ENCODE results near the gene SMIM5. TPM values are rescaled to one million over a fixed set of nuclear protein-coding genes. Genes with fewer than 3 reads are reported as not detected.
A peak's percentile ranks its signal among the peaks of the same experiment; 100 is the strongest.
"Not testable (repeated sequence)": the region's sequence is repeated elsewhere in the genome, so short reads cannot be mapped to it uniquely, and the experiment has no call there.

Gene SMIM5
- total RNA-seq, 1 donor from 2014 or later: not detected

DNA sequence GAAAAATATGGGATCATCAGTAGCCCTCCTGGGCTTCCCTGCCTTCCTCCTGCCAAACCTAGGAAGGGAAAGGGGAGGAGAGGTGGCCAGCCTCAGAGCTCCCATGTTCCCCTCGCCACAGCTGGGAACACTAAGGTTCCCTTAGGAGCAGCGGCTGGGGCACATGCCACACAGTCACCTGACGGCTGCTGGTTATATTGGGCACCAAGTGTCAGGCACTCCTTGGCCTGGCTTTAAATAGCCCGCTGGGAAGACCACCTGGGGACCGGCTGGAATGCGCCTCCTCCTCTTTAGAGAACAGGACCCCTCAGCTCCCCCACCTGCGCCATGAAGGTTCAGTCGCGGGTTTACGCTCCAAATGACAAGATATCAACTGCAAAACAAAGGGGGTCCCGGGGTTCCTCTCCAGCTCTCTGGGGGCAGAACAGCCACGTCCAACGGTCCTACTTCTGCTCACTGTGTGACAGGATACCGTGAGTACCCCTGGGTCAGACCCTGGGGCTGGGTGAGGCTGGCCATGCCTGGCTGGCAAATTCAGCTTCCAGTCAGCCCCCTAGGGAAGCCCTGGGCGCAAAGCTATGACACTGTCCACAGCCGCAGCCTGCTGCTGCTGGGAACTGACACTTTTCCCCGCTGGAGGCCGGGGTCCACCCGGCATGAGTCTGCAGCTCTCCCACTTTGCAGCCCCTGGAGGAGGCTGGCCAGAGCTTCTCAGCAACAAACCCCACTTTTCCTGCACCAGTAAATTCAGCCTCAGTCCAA lies 3.3 kb downstream of the SMIM5 start:
- no peak overlapping the region for H3K27ac Mint-ChIP-seq (ENCODE audit: unreplicated experiment)
- no peaks in the 10 kb centered on the region for H3K9me3 Mint-ChIP-seq (ENCODE audit: low read depth)
- H3K27me3 Mint-ChIP-seq (ENCODE audit: low read depth): no peaks in the 10 kb centered on the region
- TF ChIP-seq, protein P1, sequence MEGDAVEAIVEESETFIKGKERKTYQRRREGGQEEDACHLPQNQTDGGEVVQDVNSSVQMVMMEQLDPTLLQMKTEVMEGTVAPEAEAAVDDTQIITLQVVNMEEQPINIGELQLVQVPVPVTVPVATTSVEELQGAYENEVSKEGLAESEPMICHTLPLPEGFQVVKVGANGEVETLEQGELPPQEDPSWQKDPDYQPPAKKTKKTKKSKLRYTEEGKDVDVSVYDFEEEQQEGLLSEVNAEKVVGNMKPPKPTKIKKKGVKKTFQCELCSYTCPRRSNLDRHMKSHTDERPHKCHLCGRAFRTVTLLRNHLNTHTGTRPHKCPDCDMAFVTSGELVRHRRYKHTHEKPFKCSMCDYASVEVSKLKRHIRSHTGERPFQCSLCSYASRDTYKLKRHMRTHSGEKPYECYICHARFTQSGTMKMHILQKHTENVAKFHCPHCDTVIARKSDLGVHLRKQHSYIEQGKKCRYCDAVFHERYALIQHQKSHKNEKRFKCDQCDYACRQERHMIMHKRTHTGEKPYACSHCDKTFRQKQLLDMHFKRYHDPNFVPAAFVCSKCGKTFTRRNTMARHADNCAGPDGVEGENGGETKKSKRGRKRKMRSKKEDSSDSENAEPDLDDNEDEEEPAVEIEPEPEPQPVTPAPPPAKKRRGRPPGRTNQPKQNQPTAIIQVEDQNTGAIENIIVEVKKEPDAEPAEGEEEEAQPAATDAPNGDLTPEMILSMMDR (IDR thresholded peaks at IDR 0.05): no peak
- H3K4me3 Mint-ChIP-seq (ENCODE audit: unreplicated experiment): no peak overlapping the region
- peaks cover 18% of the 10 kb centered on the region for H3K4me1 Mint-ChIP-seq (ENCODE audit: low read depth)
- H3K36me3 Mint-ChIP-seq (ENCODE audit: low read depth): no peaks in the 10 kb centered on the region
- peak; percentile 59 for DNase-seq (ENCODE audit: low spot score)

- TF ChIP-seq, protein P1 (IDR thresholded peaks at IDR 0.05): no peak
- Mint-ChIP-seq H3K4me3 (ENCODE audit: unreplicated experiment) (no peak overlapping the region), H3K27ac (ENCODE audit: unreplicated experiment) (no peak overlapping the region), H3K9me3 (ENCODE audit: low read depth) (no peaks in the 10 kb centered on the region), H3K27me3 (ENCODE audit: low read depth) (no peaks in the 10 kb centered on the region), H3K36me3 (ENCODE audit: low read depth) (peaks cover 2% of the 10 kb centered on the region), H3K4me1 (ENCODE audit: low read depth) (peaks cover 18% of the 10 kb centered on the region)
- DNase-seq (ENCODE audit: low spot score): no peak
These were observed 3.9 kb downstream of the SMIM5 start for GRCh38 chr17:75637143-75637538.

- Mint-ChIP-seq H3K27me3 (ENCODE audit: low read depth) (no peaks in the 10 kb centered on the region), H3K4me3 (ENCODE audit: unreplicated experiment) (no peak overlapping the region), H3K27ac (ENCODE audit: unreplicated experiment) (no peak overlapping the region), H3K9me3 (ENCODE audit: low read depth) (no peaks in the 10 kb centered on the region), H3K4me1 (ENCODE audit: low read depth) (peaks cover 18% of the 10 kb centered on the region), H3K36me3 (ENCODE audit: low read depth) (peaks cover 2% of the 10 kb centered on the region)
- peak; percentile 80 for DNase-seq (ENCODE audit: low spot score)
- TF ChIP-seq, protein P1 (IDR thresholded peaks at IDR 0.05): no peak
These were observed 4.3 kb downstream of the SMIM5 start for GRCh38 chr17:75637551-75637950.

DNA sequence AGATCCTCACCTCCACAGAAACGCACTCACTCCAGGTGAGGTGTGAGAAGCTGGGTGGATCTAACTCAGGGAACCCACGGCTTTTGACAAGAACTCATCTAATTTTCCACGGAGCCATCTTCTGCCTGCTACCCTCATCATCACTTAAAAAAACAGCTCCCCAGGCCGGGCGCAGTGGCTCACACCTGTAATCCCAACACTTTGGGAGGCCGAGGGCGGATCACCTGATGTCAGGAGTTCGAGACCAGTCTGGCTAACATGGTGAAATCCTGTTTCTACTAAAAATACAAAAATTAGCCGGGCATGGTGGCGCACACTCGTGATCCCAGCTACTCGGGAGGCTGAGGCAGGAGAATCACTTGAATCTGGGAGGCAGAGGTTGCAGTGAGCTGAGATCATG lies 4.8 kb downstream of the SMIM5 start:
- H3K9me3 Mint-ChIP-seq (ENCODE audit: low read depth); H3K4me3 Mint-ChIP-seq (ENCODE audit: unreplicated experiment); H3K27ac Mint-ChIP-seq (ENCODE audit: unreplicated experiment); DNase-seq (ENCODE audit: low spot score); H3K36me3 Mint-ChIP-seq (ENCODE audit: low read depth); H3K27me3 Mint-ChIP-seq (ENCODE audit: low read depth): not testable (repeated sequence)
- peaks cover 14% of the 10 kb centered on the region for H3K4me1 Mint-ChIP-seq (ENCODE audit: low read depth)

DNA sequence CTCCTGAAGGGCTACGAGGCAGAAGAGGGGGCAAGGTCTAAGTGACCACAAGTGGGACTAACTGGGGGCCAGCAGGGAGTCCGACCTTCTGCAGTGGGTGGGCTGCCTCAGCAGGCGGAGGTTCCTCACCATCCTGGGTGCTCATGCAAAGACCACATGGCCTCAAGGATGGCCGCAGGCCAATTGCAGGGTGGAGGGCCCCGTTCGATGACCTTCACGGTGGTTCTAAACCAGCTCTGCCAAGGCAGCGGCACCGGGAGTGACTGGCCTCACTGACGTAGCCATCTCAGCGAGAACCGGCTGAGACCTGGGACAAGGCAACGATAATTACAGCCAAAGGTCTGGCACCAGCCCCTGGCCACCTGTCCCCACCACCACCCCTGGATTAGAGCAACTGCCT lies 5.7 kb downstream of the SMIM5 start:
- H3K4me1 Mint-ChIP-seq (ENCODE audit: low read depth): peaks cover 6% of the 10 kb centered on the region
- H3K27me3 Mint-ChIP-seq (ENCODE audit: low read depth): no peaks in the 10 kb centered on the region
- H3K27ac Mint-ChIP-seq (ENCODE audit: unreplicated experiment): no peak overlapping the region
- peaks cover 2% of the 10 kb centered on the region for H3K36me3 Mint-ChIP-seq (ENCODE audit: low read depth)
- peak; percentile 90 for DNase-seq (ENCODE audit: low spot score)
- H3K9me3 Mint-ChIP-seq (ENCODE audit: low read depth): no peaks in the 10 kb centered on the region
- TF ChIP-seq, protein P1 (IDR thresholded peaks at IDR 0.05): no peak
- no peak overlapping the region for H3K4me3 Mint-ChIP-seq (ENCODE audit: unreplicated experiment)

- TF ChIP-seq, protein P1 (IDR thresholded peaks at IDR 0.05): no peak
- DNase-seq (ENCODE audit: low spot score): peak; percentile 66
- no peaks in the 10 kb centered on the region for H3K27me3 Mint-ChIP-seq (ENCODE audit: low read depth)
- H3K9me3 Mint-ChIP-seq (ENCODE audit: low read depth): no peaks in the 10 kb centered on the region
- H3K36me3 Mint-ChIP-seq (ENCODE audit: low read depth): peaks cover 2% of the 10 kb centered on the region
- H3K27ac Mint-ChIP-seq (ENCODE audit: unreplicated experiment): no peak overlapping the region
- H3K4me1 Mint-ChIP-seq (ENCODE audit: low read depth): peaks cover 1% of the 10 kb centered on the region
- no peak overlapping the region for H3K4me3 Mint-ChIP-seq (ENCODE audit: unreplicated experiment)
These were observed 6.1 kb downstream of the SMIM5 start for GRCh38 chr17:75639327-75639726.
